ENCODE data around the gene INPP5F. TPM values are rescaled to one million over a fixed set of nuclear protein-coding genes. Genes with fewer than 3 reads are reported as not detected.

The INPP5F gene
- total and polyA plus RNA-seq, 8 donors, result 4.6 to 25.7 (median 16.4) TPM

GRCh38 chr10:119728172-119728800, 2.4 kb downstream of the INPP5F start:
- Histone ChIP-seq H3K4me1 (peaks cover 10 to 40% (median 26%) of the 10 kb centered on the region in 4 donors), H3K4me3 (no peak overlapping the region), H3K27ac (peak overlapping the region in 3 of 5 donors; percentile 92 to 96 (median 94)), H3K9me3 (no peaks in the 10 kb centered on the region), H3K36me3 (no peaks in the 10 kb centered on the region), H3K27me3 (no peaks in the 10 kb centered on the region)
- 81 to 93% (median 86%) methylated on average over 3 of the region's 3 CpGs for WGBS, 5 donors
- no peak for DNase-seq
- intact Hi-C loops (cut with DNase I; ENCODE audit: low total_unique reads), result no loop called here
- no peak for TF ChIP-seq POLR2A (IDR thresholded peaks at IDR 0.05)

GRCh38 chr10:119734396-119735332, 8.8 kb downstream of the INPP5F start:
- no peaks in the 10 kb centered on the region for H3K9me3 ChIP-seq
- no peak overlapping the region for H3K27ac ChIP-seq
- no peaks in the 10 kb centered on the region for H3K36me3 ChIP-seq
- 10 to 40% (median 24%) methylated on average over 1 of the region's 1 CpG for WGBS, 5 donors
- H3K4me3 ChIP-seq, result no peak overlapping the region
- intact Hi-C loops (cut with DNase I; ENCODE audit: low total_unique reads), result no loop called here
- no peak for DNase-seq
- TF ChIP-seq POLR2AphosphoS5 (IDR thresholded peaks at IDR 0.05) (no peak), EP300 (IDR thresholded peaks at IDR 0.05) (no peak), CTCF (IDR thresholded peaks at IDR 0.05) (no peak), POLR2A (IDR thresholded peaks at IDR 0.05) (no peak)
- H3K27me3 ChIP-seq, result no peaks in the 10 kb centered on the region
- H3K4me1 ChIP-seq, result peaks cover 10 to 46% (median 26%) of the 10 kb centered on the region in 4 donors

DNA sequence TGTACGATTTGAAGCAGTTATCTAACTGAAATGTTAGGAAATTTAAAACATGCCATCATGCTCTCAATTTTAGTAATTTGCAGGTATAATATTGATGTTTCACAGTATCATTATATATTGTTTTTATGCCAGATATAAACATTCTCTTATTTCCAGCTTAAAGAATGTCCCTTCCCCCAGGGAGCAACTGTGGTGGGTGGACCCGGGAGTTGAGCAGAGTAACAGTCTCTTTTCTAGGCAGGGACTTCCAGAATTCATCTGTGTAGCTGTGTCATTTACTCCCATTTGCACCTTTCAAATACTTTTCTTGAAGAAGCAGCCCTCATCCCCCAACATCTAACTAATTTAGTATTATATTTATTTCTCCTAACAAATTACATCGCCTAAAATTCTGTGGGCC, 9.6 kb downstream of the INPP5F start:
- WGBS, 5 donors, result 87 to 91% (median 90%) methylated on average over 3 of the region's 3 CpGs
- no peak overlapping the region for H3K27ac ChIP-seq
- H3K4me3 ChIP-seq, result no peak overlapping the region
- no peaks in the 10 kb centered on the region for H3K36me3 ChIP-seq
- H3K27me3 ChIP-seq, result no peaks in the 10 kb centered on the region
- H3K9me3 ChIP-seq, result no peaks in the 10 kb centered on the region
- TF ChIP-seq POLR2A (IDR thresholded peaks at IDR 0.05), result no peak
- TF ChIP-seq POLR2AphosphoS5 (IDR thresholded peaks at IDR 0.05), result no peak
- no peak for TF ChIP-seq CTCF (IDR thresholded peaks at IDR 0.05)
- TF ChIP-seq EP300 (IDR thresholded peaks at IDR 0.05), result no peak
- no peak for DNase-seq
- H3K4me1 ChIP-seq, result peaks cover 10 to 46% (median 26%) of the 10 kb centered on the region in 4 donors
- intact Hi-C loops (cut with DNase I; ENCODE audit: low total_unique reads), result no loop called here

DNA sequence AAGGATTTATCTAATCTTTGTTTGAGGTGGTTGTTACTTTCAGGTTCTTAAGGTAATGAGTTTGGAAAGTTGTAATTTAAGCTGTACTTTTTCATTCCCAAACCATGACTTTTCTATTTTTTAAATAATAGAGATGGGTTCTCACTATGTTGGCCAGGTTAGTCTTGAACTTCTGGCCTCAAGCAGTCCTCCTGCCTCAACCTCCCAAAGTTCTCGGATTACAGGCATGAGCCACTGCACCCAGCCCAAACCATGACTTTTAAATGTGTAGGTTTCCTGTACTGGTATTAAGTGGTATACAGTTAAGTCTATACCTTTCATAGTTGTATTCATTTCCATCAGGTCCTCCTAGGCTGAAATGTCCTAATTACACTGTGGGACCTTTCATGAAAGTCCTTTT, 10.4 kb downstream of the INPP5F start:
- Histone ChIP-seq H3K4me1 (peaks cover 10 to 46% (median 26%) of the 10 kb centered on the region in 4 donors), H3K27ac (no peak overlapping the region), H3K9me3 (no peaks in the 10 kb centered on the region), H3K27me3 (no peaks in the 10 kb centered on the region), H3K36me3 (no peaks in the 10 kb centered on the region), H3K4me3 (no peak overlapping the region)
- TF ChIP-seq CTCF (IDR thresholded peaks at IDR 0.05) (no peak), POLR2A (IDR thresholded peaks at IDR 0.05) (no peak), POLR2AphosphoS5 (IDR thresholded peaks at IDR 0.05) (no peak), EP300 (IDR thresholded peaks at IDR 0.05) (no peak)
- no peak for DNase-seq
- 93 to 100% (median 100%) methylated on average over 1 of the region's 1 CpG for WGBS, 5 donors
- intact Hi-C loops (cut with DNase I; ENCODE audit: low total_unique reads), result no loop called here

All from stomach (tissue), 9 donors.